Measurements from ENCODE around the gene RPL34. TPM values are rescaled to one million over a fixed set of nuclear protein-coding genes. Genes with fewer than 3 reads are reported as not detected.

The RPL34 gene
- total and polyA plus RNA-seq, 2 of the 8 experiments (the other 6 are each of a cell fraction or from before 2014, with no cell fraction given), result 1,430 to 2,987 TPM

GRCh38 chr4:108581083-108581482 is 39.3 kb upstream of the RPL34 start:
- Histone ChIP-seq H2BK120ac (replicated peaks; ENCODE audit: low read depth, low read length) (no peak overlapping the region), H3K27me3 (replicated peaks in 1 of 4; ENCODE audit: control insufficient read depth in 3 of 4, extremely low read depth in 1 of 4, insufficient read depth in 3 of 4, low read length in 3 of 4) (no peaks in the 10 kb centered on the region), H3K79me2 (ENCODE audit: control insufficient read depth in 1 of 2, insufficient read depth in 2 of 2, low read length in 2 of 2) (no peaks in the 10 kb centered on the region), H3K56ac (replicated peaks; ENCODE audit: insufficient read length, low read depth, low read length) (no peak overlapping the region), H3K4me2 (ENCODE audit: insufficient read depth in 1 of 2, low read depth in 2 of 2, low read length in 2 of 2) (no peak overlapping the region), H3K4me1 (replicated peaks in 1 of 4; ENCODE audit: control insufficient read depth in 3 of 4, insufficient read depth in 4 of 4, low read length in 3 of 4) (no peaks in the 10 kb centered on the region), H4K8ac (ENCODE audit: extremely low read depth, insufficient read depth, low read length) (no peak overlapping the region), H3K4ac (replicated peaks; ENCODE audit: insufficient read length, low read depth, low read length) (no peak overlapping the region), H2BK20ac (ENCODE audit: low read length) (no peak overlapping the region), H4K5ac (ENCODE audit: insufficient read length, low read depth, low read length) (no peak overlapping the region), H3K18ac (ENCODE audit: extremely low read depth, low read length) (no peak overlapping the region), H4K91ac (replicated peaks; ENCODE audit: insufficient read length, low read length) (no peak overlapping the region), H2BK15ac (ENCODE audit: low read length) (no peak overlapping the region), H3K36me3 (ENCODE audit: control insufficient read depth in 2 of 4, insufficient read depth in 4 of 4, low read length in 3 of 4) (no peaks in the 10 kb centered on the region), H3K9me3 (ENCODE audit: insufficient read depth in 2 of 2, low read depth in 1 of 2, low read length in 1 of 2) (no peaks in the 10 kb centered on the region), H2BK5ac (ENCODE audit: low read depth, low read length) (no peak overlapping the region), H2AFZ (ENCODE audit: low read length) (0 out of 2 replicates have a peak overlapping the region, but pooled peaks have one; percentile 55), H3K4me3 (ENCODE audit: extremely low read depth in 1 of 4, insufficient read depth in 2 of 4, low read depth in 3 of 4, low read length in 4 of 4) (no peak overlapping the region), H3K79me1 (ENCODE audit: low read depth, low read length) (no peaks in the 10 kb centered on the region), H3K23ac (ENCODE audit: insufficient read length) (no peak overlapping the region), H3K27ac (ENCODE audit: low read depth, low read length) (no peak overlapping the region), H2AK5ac (ENCODE audit: low read depth, low read length) (no peak overlapping the region), H3K9ac (replicated peaks in 1 of 4; ENCODE audit: extremely low read depth in 1 of 4, low read depth in 3 of 4, low read length in 3 of 4) (no peak overlapping the region), H2BK12ac (ENCODE audit: low read depth, low read length) (no peak overlapping the region), H3K23me2 (ENCODE audit: low read depth, low read length) (no peaks in the 10 kb centered on the region), H4K20me1 (replicated peaks in 1 of 2; ENCODE audit: control insufficient read depth in 1 of 2, insufficient read depth in 2 of 2, low read length in 2 of 2) (no peaks in the 10 kb centered on the region), H3K14ac (ENCODE audit: insufficient read length) (no peak overlapping the region)
- FAIRE-seq (no peak), DNase-seq (ENCODE audit: low read depth in 1 of 2, low spot score in 2 of 2) (no peak)
- 90% methylated on average over 6 of the region's 6 CpGs; no CpG with 5 or more reads in 1 of the 2 experiments for WGBS, 2 experiments (ENCODE audit: extremely low coverage in 1 of 2, insufficient coverage in 1 of 2, insufficient read length in 1 of 2, insufficient replicate concordance in 2 of 2, low coverage in 1 of 2, low lambda C conversion rate in 2 of 2, missing lambda C conversion rate in 1 of 2)
- CTCF ChIA-PET (ENCODE audit: partially characterized antibody), result interaction anchor here (0.9 to 2.6 kb wide), 2 partner anchors 9 kb away, joined by 3 to 19 read pairs; no protein-coding TSS in a partner anchor
- POLR2A ChIA-PET (ENCODE audit: partially characterized antibody), result interaction anchor here (0.7 kb wide), 1 partner anchor 71 kb away, joined by 3 read pairs; no protein-coding TSS in a partner anchor
- TF ChIP-seq RBBP5 (IDR thresholded peaks at IDR 0.05; ENCODE audit: borderline replicate concordance, low read depth, low read length) (no peak), NRF1 (IDR thresholded peaks at IDR 0.05; ENCODE audit: low read depth, low read length) (no peak), POLR2AphosphoS5 (IDR thresholded peaks at IDR 0.05; ENCODE audit: low read depth, low read length) (no peak), CHD1 (IDR thresholded peaks at IDR 0.05; ENCODE audit: low read depth, low read length) (no peak), KDM1A (IDR thresholded peaks at IDR 0.05; ENCODE audit: borderline replicate concordance, low read length) (no peak), ASH2L (IDR thresholded peaks at IDR 0.05; ENCODE audit: low read length) (no peak), POU5F1 (IDR thresholded peaks at IDR 0.05; ENCODE audit: low read depth, low read length) (no peak), KDM4A (IDR thresholded peaks at IDR 0.05; ENCODE audit: low read depth, low read length, severe bottlenecking) (no peak), GABPA (IDR thresholded peaks at IDR 0.05; ENCODE audit: borderline replicate concordance, insufficient read depth, low read length) (no peak), YY1 (IDR thresholded peaks at IDR 0.05; ENCODE audit: low read depth, low read length) (no peak), MAFK (IDR thresholded peaks at IDR 0.05; ENCODE audit: low read depth, low read length) (no peak), SRF (IDR thresholded peaks at IDR 0.05; ENCODE audit: low read depth, low read length) (no peak), MAX (IDR thresholded peaks at IDR 0.05) (no peak), EGR1 (IDR thresholded peaks at IDR 0.05; ENCODE audit: borderline replicate concordance, low read depth, low read length) (no peak), CTBP2 (IDR thresholded peaks at IDR 0.05; ENCODE audit: borderline replicate concordance, insufficient read depth, insufficient read length, low read length) (no peak)

Data from H1 (cell line).